Right ventricle myocardium inferior (tissue), 1 donor: Measurements from ENCODE around the gene CD9. TPM values are rescaled to one million over a fixed set of nuclear protein-coding genes. Genes with fewer than 3 reads are reported as not detected.
"Not testable (repeated sequence)": the region's sequence is repeated elsewhere in the genome, so short reads cannot be mapped to it uniquely, and the experiment has no call there.

Experiments
- ATAC-seq: fragments of 200-7000 bp; cut with Tn5 transposase; one replicate; pipeline ENCODE4 v1.9.1; 2020; ENCODE audit warnings: mild to moderate bottlenecking, moderate library complexity
- DNase-seq: peaks from one replicate; pipeline ENCODE4 v3.0.0; 2021; ENCODE audit errors: missing footprints
- intact Hi-C: fragments of 100-400 bp; cut with DNase I; formaldehyde crosslinking; loops from one replicate; pipeline ENCODE4 v1.11.0; 2022
- total RNA-seq: library from RNA; stranded (reverse); fragmentation: NEBNext Ultra II Directional; extraction: Animal tissue kit (Norgen Biotek cat#: 25700); gene quantifications from one replicate; pipeline ENCODE4 v1.2.1, GENCODE V29; 2021
- donor health status: DM: no; HTN: yes; CAD: no; lungs with severe emphysema.

Gene CD9
- total RNA-seq, 1 donor from 2014 or later = 46.9 TPM

- ATAC-seq, DNase-seq, intact Hi-C loops: not testable (repeated sequence)
Observed at GRCh38 chr12:6209428-6209827, 9.2 kb downstream of the CD9 start.

DNA sequence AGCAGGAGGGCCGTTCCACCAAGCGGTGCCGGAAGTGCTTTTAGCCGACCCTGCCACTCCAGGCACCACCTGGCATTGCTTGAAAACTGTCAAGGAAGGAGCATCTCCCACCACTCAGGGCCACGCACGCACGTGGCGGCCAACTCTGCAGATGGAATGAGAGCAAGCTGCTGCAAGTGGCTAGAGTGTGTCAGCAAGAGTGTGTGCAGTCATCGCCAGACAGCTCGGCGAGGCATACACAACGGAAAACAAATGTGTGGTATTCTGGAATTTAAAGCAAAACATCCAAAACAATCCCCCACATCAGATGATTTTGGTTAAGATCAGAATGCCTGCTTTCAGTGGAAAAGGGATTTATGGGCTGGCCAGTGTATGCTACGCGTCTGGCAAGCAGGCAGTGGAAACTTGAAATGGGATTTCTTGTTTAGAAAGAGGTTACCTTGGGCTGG lies 11.2 kb downstream of the CD9 start:
- ATAC-seq (no peak), DNase-seq (no peak)
- intact Hi-C loops = no loop called here

DNA sequence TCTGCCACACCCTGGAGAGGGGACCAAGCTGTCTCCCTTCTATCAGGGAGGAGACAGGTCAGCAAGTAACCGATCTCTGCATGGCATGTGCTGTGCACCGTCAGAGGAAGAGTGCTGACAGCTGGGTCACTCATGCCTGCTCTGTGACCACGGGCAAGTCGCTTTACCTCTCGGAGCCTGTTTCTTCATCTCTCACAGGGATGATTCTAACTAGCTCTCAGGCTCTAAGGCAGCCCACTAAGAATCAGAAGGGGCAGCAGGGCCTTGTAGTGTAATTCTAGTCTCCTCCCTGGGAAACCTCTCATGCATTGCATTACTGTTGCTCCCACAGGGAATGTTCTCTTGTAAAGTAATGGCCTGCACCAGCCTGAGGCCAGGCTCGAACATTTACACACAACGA lies 11.9 kb downstream of the CD9 start:
- intact Hi-C loops = no loop called here
- ATAC-seq (no peak), DNase-seq (no peak)

GRCh38 chr12:6213969-6214368 lies 13.8 kb downstream of the CD9 start:
- intact Hi-C loops = no loop called here
- no peak for ATAC-seq
- no peak for DNase-seq

- DNase-seq (no peak), ATAC-seq (no peak)
- intact Hi-C loops = no loop called here
Observed at GRCh38 chr12:6214633-6215032, 14.4 kb downstream of the CD9 start.

DNA sequence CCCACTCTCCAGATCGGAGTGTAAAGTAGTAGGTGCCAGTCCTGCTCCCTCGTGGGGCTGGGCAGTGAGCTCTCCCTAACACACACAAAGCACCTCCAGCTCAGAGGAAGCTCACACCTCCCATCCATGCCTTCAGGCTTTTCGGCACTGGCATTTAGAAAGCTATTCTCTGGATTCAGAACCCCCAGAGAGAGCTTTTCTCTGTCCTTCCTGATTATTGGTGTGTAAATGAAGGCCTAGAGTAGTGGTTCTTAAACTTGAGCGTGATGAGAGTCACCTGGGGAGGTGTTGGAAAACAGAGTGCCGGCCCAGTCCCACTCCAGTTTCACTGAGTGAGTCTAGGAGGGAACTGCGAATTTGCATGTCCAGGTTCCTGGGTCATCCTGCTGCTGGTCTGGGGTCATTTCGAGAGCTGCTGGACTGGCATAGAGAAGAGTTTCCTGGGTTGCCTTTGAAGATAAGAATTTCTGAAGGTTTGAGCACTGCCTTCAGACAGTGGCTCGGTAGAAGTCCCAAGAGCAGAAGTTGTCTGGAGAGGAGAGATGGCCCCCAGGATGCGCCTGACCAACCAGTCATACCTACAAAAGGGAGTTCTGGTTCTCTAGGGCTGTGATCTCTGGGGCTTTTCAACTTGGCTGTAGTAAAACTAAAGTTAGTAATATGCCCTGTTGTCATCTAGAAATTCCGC lies 15.1 kb downstream of the CD9 start:
- DNase-seq (no peak), ATAC-seq (no peak)
- intact Hi-C loops = no loop called here

DNA sequence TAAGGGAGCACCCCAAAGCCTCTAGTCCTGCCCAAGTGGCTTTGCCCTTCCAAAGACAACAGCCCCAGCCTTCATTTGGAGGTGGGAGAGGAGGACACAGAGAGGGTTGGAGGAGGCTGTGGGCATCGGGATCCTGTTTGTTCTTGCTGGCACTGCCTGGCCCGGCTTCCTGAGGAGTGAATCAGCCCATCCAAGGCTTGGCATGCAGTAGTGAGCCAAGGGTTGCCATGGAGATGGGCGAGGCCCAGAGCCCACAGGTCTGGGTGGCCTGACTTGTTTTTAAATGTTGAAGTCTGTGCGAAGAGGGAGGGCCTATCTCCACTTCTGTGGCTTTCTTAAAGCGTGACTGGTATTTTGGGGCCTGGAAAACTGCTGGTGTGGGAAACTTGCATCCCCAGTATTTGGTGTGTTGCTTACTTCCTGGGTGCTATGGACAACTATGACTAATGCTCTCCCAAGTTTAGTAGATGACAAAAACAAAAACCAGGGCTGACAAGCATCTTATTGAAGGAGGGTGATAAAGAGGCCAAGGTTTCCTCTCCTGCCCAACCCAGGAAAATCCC lies 15.8 kb downstream of the CD9 start:
- intact Hi-C loops = no loop called here
- no peak for DNase-seq
- ATAC-seq = no peak

GRCh38 chr12:6216581-6216980 lies 16.4 kb downstream of the CD9 start:
- no peak for DNase-seq
- ATAC-seq = no peak
- intact Hi-C loops = no loop called here

DNA sequence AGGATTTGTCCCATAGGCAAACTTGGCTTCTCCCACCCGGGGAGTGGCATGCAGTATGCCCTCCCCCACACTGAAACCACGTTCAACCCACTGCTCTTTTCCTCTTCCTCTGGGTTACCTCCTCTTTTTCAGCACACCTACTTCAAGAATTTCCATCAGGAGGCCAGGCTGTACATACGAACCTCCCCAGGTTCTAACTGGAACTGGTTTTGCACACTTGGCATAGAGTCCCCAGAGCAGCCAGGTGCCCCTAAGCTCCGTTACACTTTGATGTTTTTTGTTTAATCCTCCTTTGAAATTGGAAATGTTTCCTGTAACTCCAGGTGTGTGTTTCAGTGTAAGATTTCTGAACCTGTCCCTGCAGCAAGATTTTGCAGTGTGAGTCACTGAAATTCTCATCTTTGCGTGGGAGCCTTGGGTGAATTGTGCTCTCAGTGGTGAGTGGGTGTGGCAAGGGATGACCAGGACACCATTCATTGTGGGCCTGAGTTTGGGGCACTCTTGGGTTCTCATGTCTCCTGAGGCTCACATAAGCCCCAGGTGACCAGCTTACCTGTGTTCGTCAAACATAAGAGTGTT lies 18.2 kb downstream of the CD9 start:
- DNase-seq = no peak

DNA sequence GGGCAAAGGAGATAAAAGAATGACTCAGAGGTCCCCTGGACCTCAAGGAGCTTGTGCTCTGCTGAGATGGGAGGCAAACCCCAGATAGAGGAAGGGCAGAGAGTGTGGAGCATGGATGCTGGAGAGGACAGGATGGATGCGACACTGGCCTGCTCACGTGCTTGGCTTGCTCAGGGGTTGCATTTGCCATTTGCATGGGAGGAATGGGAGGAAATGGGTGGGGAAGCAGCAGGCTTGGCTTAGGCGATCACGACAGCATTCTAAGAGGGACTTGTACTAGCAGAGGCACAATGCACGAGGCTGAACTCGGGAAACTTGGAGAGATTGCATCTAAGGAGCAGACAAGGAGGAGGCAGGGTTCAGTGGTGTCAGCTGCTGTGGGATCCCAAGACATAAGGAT lies 19.8 kb downstream of the CD9 start:
- DNase-seq (no peak), ATAC-seq (no peak)
- intact Hi-C loops = no loop called here

More for the DNA sequence above, 18.2 kb downstream of the CD9 start:
- ATAC-seq = no peak
- intact Hi-C loops = no loop called here

DNA sequence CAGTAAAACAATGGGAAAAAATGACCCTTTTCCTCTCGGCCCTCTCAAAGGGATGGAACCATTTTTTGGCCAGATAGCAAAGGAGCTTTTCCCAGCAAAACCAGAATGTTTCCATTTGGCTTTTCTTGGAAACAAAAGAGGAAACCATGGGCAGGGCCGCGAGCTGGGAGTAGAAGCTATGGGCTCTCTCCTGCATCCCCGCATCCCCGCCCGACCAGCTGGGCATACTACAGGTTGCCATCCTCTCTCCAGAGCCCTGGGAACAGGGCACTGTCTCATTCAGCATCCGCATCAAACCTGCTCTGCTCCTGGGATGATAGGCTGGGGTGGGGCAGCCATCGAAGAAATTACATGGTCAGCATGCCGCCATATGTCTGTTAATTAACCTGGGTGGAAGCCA lies 20.9 kb downstream of the CD9 start:
- intact Hi-C loops = no loop called here
- no peak for ATAC-seq
- no peak for DNase-seq

GRCh38 chr12:6222078-6222654 lies 22.0 kb downstream of the CD9 start:
- DNase-seq (no peak), ATAC-seq (no peak)
- intact Hi-C loops = no loop called here

DNA sequence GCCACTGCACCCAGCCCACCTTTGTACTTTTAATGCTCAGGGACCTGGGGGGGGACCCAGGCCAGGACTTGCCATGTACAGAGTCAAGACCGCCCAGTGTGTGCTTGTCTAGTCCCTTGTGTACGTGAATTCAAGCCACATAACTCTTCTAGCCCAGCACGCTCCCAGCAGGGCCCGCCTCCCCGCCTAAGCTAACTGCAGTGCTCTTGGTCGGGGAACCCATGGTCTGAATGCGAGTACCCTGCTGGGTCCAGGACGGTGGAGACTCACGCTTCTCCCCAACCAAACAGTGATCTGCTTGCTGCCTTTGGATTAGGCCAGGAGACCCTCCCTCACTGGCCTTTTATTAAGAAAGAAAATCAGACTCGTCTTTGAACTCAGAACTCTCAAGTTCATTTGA lies 23.3 kb downstream of the CD9 start:
- no peak for DNase-seq
- intact Hi-C loops = no loop called here
- ATAC-seq = no peak

DNA sequence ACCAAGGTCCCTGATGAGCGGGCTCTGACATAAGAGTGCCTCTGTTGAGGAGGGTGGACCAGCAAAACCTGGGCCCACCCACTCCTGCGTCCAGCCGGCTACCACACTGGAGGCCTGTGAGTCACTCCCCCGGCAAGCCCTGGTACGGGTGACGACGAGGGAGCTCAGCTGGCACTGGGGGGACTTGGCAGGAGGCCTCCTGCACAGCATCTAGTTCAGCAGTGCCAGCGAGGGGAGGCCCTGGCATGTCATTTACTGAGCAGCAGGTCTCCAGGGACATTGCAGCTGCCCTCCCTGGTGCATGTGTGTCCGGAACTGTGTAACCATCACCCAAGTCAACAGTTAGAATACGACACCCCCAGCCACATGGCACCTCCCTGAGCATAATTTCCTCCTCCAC lies 24.4 kb downstream of the CD9 start:
- ATAC-seq (no peak), DNase-seq (no peak)
- intact Hi-C loops = no loop called here

GRCh38 chr12:6225630-6226001 lies 25.4 kb downstream of the CD9 start:
- intact Hi-C loops = loop anchor here (2.0 kb wide), 2 partner anchors 21 to 53 kb away; no protein-coding TSS in a partner anchor
- DNase-seq = no peak
- no peak for ATAC-seq

DNA sequence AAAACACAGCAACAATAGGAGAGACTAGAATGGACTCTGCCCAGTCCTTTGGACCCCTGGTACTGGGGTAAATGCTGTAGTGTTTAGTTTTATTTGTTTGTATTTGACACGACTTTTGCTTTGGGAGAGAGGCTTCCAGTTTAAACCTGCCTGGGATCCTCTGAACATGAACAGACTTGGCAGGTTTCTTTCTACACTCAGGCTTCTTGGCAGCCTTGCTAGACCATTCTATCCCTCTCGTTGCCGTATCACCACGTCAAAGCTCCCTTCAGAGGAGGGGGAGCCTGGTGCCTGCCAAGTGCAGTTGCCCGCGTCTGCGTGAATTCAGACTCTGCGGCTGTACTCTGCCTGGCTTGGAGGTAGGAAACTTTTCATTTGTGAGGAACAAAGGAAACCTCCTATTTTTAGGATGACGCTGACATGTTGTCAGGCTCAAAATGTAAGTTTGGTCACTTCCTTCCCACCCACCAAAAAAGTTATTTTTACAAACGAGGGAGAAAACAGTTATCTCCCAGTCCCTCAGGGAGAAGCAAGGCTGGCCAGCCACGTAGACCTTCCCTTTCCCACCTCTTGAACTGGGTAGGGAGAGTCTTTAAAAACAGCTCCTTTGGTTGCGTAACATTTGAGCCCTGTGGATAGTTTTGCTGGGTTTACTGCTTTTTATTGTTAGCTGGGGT lies 25.9 kb downstream of the CD9 start:
- DNase-seq = no peak
- intact Hi-C loops = loop anchor here (2.0 kb wide), 2 partner anchors 21 to 53 kb away; no protein-coding TSS in a partner anchor
- ATAC-seq = peak; percentile 87

DNA sequence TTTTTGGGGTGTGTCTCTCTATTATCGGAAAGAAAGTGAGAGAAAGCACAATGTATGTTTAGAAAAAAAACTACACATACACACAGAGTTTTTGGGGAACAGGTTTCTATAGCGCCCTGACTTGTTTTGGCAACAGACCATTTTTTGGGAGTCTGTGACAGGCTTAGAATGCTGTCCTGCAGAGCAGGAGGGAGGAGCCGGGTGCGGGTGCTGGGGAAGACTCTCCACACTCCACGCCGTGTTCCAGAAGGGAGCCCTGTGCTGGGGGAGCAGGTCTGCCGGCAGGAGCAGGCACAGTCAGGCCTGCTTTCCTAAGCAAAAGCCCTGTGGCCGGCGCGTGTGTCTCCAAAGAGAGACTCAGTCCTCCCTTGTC lies 26.5 kb downstream of the CD9 start:
- DNase-seq (peak; percentile 87), ATAC-seq (peak; percentile 78)
- intact Hi-C loops = loop anchor here (2.0 kb wide), 2 partner anchors 22 to 52 kb away; no protein-coding TSS in a partner anchor

GRCh38 chr12:6228535-6229223 lies 28.5 kb downstream of the CD9 start:
- no peak for ATAC-seq
- no peak for DNase-seq
- intact Hi-C loops = loop anchor here (2.0 kb wide), 1 partner anchor 30 kb away; no protein-coding TSS in a partner anchor
